HCT116 (cell line): ENCODE data around the gene AGPAT3. TPM values are rescaled to one million over a fixed set of nuclear protein-coding genes. Genes with fewer than 3 reads are reported as not detected.

Source experiments
- ATAC-seq: fragments of 200-7000 bp; cut with Tn5 transposase; 2 replicates; pipeline ENCODE4 v1.9.1; 2020; ENCODE audit warnings: mild to moderate bottlenecking, moderate library complexity
- BruUV-seq: library from RNA; stranded (reverse); fragments of 400-500 nt; replicated peaks from 2 replicates; lab custom pipeline; 2021; lab: Mats Ljungman, UMichigan
- CTCF ChIA-PET: fragments of 300-600 bp; sonication (Branson Sonifier 250); formaldehyde crosslinking; loops from one replicate; lab custom pipeline; 2021; ENCODE audit warnings: antibody characterized with exemption; lab: Charles Lee
- POLR2A ChIA-PET: fragments of 300-600, 350-600 bp; sonication (Branson Sonifier 250); formaldehyde crosslinking; loops from one replicate; lab custom pipeline; 2021; ENCODE audit warnings: antibody characterized with exemption; lab: Charles Lee
- RAD21 ChIA-PET, 2 experiments: fragments of 300-600 bp; sonication (Branson Sonifier 250); formaldehyde crosslinking; loops; one replicate each; lab custom pipeline; 2023; ENCODE audit warnings: low total read pairs in 2 of 2; ENCODE audit not compliant: uncharacterized antibody in 2 of 2, unreplicated experiment in 2 of 2, low non-redundant PET in 1 of 2; lab: Charles Lee
- DNase-seq: peaks from one replicate; pipeline ENCODE4 v3.0.0-alpha.2; 2010; ENCODE audit warnings: low read depth, low spot score
- H2AFZ ChIP-seq: fragments of 200-600 bp; shearing (Covaris generic), sonication (generic); 2 replicates; pipeline ENCODE4 v1.6.1; 2017; ENCODE audit warnings: low read depth, mixed run types, mixed read lengths, antibody characterized with exemption, low read length; ENCODE audit not compliant: poor library complexity, severe bottlenecking
- H3K27ac ChIP-seq: 2 replicates; pipeline ENCODE4 v1.5.1; 2012; ENCODE audit warnings: low read depth, low read length
- H3K27me3 ChIP-seq: fragments of 200-600 bp; sonication (generic); 2 replicates; pipeline ENCODE4 v1.6.1; 2016; ENCODE audit warnings: mixed run types, low read length, mixed read lengths; ENCODE audit not compliant: insufficient read depth
- H3K36me3 ChIP-seq, 2 experiments: fragments of 200-500 bp in 1 of 2; fragments of 200-600 bp in 1 of 2; sonication (Bioruptor generic) in 1 of 2; sonication (generic) in 1 of 2; 2 replicates each; pipeline versions ENCODE4 v1.5.1 to v1.6.1; 2014 to 2016; ENCODE audit warnings: low read length in 2 of 2, inconsistent platforms in 1 of 2, mixed read lengths in 1 of 2, mixed run types in 1 of 2; ENCODE audit not compliant: insufficient read depth in 2 of 2, control insufficient read depth in 1 of 2
- H3K4me1 ChIP-seq, 2 experiments: fragments of 200-600 bp in 1 of 2; sonication (generic) in 1 of 2; 2 replicates each; pipeline versions ENCODE4 v1.5.1 to v1.6.1; 2012 to 2017; ENCODE audit warnings: low read length in 2 of 2, inconsistent platforms in 1 of 2, mild to moderate bottlenecking in 1 of 2, mixed read lengths in 1 of 2, mixed run types in 1 of 2, moderate library complexity in 1 of 2; ENCODE audit not compliant: insufficient read depth in 2 of 2, control insufficient read depth in 1 of 2
- H3K4me2 ChIP-seq: fragments of 200-600 bp; sonication (generic); 2 replicates; pipeline ENCODE4 v1.6.1; 2017; ENCODE audit warnings: mixed run types, low read length, mixed read lengths
- H3K4me3 ChIP-seq, 2 experiments: fragments of 200-600 bp in 1 of 2; sonication (generic) in 1 of 2; replicated peaks in 1 of 2; 2 replicates each; pipeline ENCODE4 v1.5.1; 2011 to 2016; ENCODE audit warnings: low read length in 2 of 2, control low read depth in 1 of 2, low read depth in 1 of 2, mild to moderate bottlenecking in 1 of 2, mixed read lengths in 1 of 2, mixed run types in 1 of 2
- H3K79me2 ChIP-seq: fragments of 200-600 bp; sonication (generic); 2 replicates; pipeline ENCODE4 v1.6.1; 2017; ENCODE audit warnings: mild to moderate bottlenecking, mixed run types, low read length, moderate library complexity, mixed read lengths; ENCODE audit not compliant: insufficient read depth
- H3K9ac ChIP-seq: fragments of 200-600 bp; sonication (generic); 2 replicates; pipeline ENCODE4 v1.6.1; 2016; ENCODE audit warnings: low read length, mixed read lengths
- H3K9me2 ChIP-seq: fragments of 200-600 bp; sonication (generic), shearing (Covaris generic); 2 replicates; pipeline ENCODE4 v1.6.1; 2017; ENCODE audit warnings: mixed run types, mild to moderate bottlenecking, moderate library complexity; ENCODE audit not compliant: insufficient read depth
- H3K9me3 ChIP-seq, 2 experiments: fragments of 200-500 bp in 1 of 2; fragments of 200-600 bp in 1 of 2; sonication (Bioruptor generic) in 1 of 2; sonication (generic) in 1 of 2; 2 replicates each; pipeline ENCODE4 v1.6.1; 2014 to 2017; ENCODE audit warnings: low read length in 2 of 2, mixed read lengths in 2 of 2, inconsistent platforms in 1 of 2, low read depth in 1 of 2, mild to moderate bottlenecking in 1 of 2, mixed run types in 1 of 2, moderate library complexity in 1 of 2; ENCODE audit not compliant: control insufficient read depth in 1 of 2, insufficient read depth in 1 of 2
- H4K20me1 ChIP-seq: fragments of 200-600 bp; sonication (generic), shearing (Covaris generic); 2 replicates; pipeline ENCODE4 v1.6.1; 2017; ENCODE audit warnings: mixed run types, mild to moderate bottlenecking, moderate library complexity; ENCODE audit not compliant: insufficient read depth
- ATF3 ChIP-seq: IDR thresholded peaks from 2 replicates; pipeline ENCODE4 v1.6.1; 2012
- CBX3 ChIP-seq: IDR thresholded peaks from 2 replicates; pipeline ENCODE4 v1.6.1; 2012; ENCODE audit warnings: low read depth
- CEBPB ChIP-seq: IDR thresholded peaks from 2 replicates; pipeline ENCODE4 v1.6.1; 2012; ENCODE audit warnings: low read depth
- EGR1 ChIP-seq: IDR thresholded peaks from 2 replicates; pipeline ENCODE4 v1.6.1; 2012; ENCODE audit warnings: low read depth
- ELF1 ChIP-seq: IDR thresholded peaks from 2 replicates; pipeline ENCODE4 v1.6.1; 2012; ENCODE audit warnings: low read depth, borderline replicate concordance
- EZH2 ChIP-seq: fragments of 200-600 bp; sonication (generic); IDR thresholded peaks from 2 replicates; pipeline ENCODE4 v1.6.1; 2017; ENCODE audit warnings: antibody characterized with exemption, mixed run types
- EZH2phosphoT487 ChIP-seq: fragments of 200-600 bp; IDR thresholded peaks from 2 replicates; pipeline ENCODE4 v1.6.1; 2018; ENCODE audit warnings: antibody characterized with exemption, borderline replicate concordance
- JUND ChIP-seq: IDR thresholded peaks from 2 replicates; pipeline ENCODE4 v1.6.1; 2012
- MAX ChIP-seq: IDR thresholded peaks from 2 replicates; pipeline ENCODE4 v1.6.1; 2012
- POLR2AphosphoS5 ChIP-seq: IDR thresholded peaks from 2 replicates; pipeline ENCODE4 v1.6.1; 2011; ENCODE audit warnings: mild to moderate bottlenecking, low read depth, low read length, moderate library complexity
- RAD21 ChIP-seq: IDR thresholded peaks from 2 replicates; pipeline ENCODE4 v1.6.1; 2012; ENCODE audit warnings: low read depth, mild to moderate bottlenecking
- SIN3A ChIP-seq: IDR thresholded peaks from 2 replicates; pipeline ENCODE4 v1.6.1; 2012; ENCODE audit warnings: low read depth
- SP1 ChIP-seq: IDR thresholded peaks from 2 replicates; pipeline ENCODE4 v1.6.1; 2012; ENCODE audit warnings: low read depth
- SRF ChIP-seq: IDR thresholded peaks from 2 replicates; pipeline ENCODE4 v1.6.1; 2012; ENCODE audit warnings: low read depth
- TCF7L2 ChIP-seq: IDR thresholded peaks from 2 replicates; pipeline ENCODE4 v1.7.0; 2011; ENCODE audit warnings: borderline replicate concordance, inconsistent platforms; ENCODE audit not compliant: insufficient read depth, insufficient read length; ENCODE audit errors: extremely low read depth
- YY1 ChIP-seq: IDR thresholded peaks from 2 replicates; pipeline ENCODE4 v1.6.1; 2011; ENCODE audit warnings: low read length, low read depth, moderate library complexity, mild to moderate bottlenecking; ENCODE audit not compliant: insufficient replicate concordance; ENCODE audit errors: extremely low read depth
- ZFX ChIP-seq: fragments of 450-650 bp; IDR thresholded peaks from 2 replicates; pipeline ENCODE4 v1.6.1; 2017
- ZNF274 ChIP-seq: fragments of 200-500 bp; sonication (Bioruptor generic); IDR thresholded peaks from 2 replicates; pipeline ENCODE4 v1.6.1; 2014; ENCODE audit warnings: mild to moderate bottlenecking, low read depth, low read length, inconsistent platforms
- intact Hi-C: fragments of 100-400 bp; cut with micrococcal nuclease; formaldehyde crosslinking; loops from 2 replicates; pipeline ENCODE4 v1.10.0; 2022
- total RNA-seq: library from RNA; stranded (reverse); gene quantifications from one replicate; pipeline ENCODE4 v1.2.1, GENCODE V29; 2021; ENCODE audit not compliant: unreplicated experiment
- TF ChIP-seq, protein P1 (sequence below): IDR thresholded peaks from 2 replicates; pipeline ENCODE4 v1.6.1; 2012; ENCODE audit warnings: low read depth
- TF ChIP-seq, protein P2 (sequence below): IDR thresholded peaks from 2 replicates; pipeline ENCODE4 v1.6.1; 2011; ENCODE audit warnings: mild to moderate bottlenecking, low read length, moderate library complexity; ENCODE audit not compliant: insufficient replicate concordance; ENCODE audit errors: extremely low read depth

The AGPAT3 gene
- total RNA-seq, 1 experiment from 2014 or later: 54.1 TPM

- Histone ChIP-seq H3K4me1 (no peaks in the 10 kb centered on the region; a peak in 1 of 4 replicates), H4K20me1 (no peaks in the 10 kb centered on the region), H3K4me3 (no peak overlapping the region), H2AFZ (no peak overlapping the region), H3K4me2 (no peak overlapping the region), H3K79me2 (no peaks in the 10 kb centered on the region), H3K36me3 (no peaks in the 10 kb centered on the region; a peak in 1 of 4 replicates), H3K27me3 (no peaks in the 10 kb centered on the region), H3K9me3 (no peaks in the 10 kb centered on the region), H3K9ac (no peak overlapping the region), H3K9me2 (no peaks in the 10 kb centered on the region), H3K27ac (no peak overlapping the region)
- no TSS peak for BruUV-seq
- intact Hi-C loops: no loop called here
- POLR2A ChIA-PET: no interaction called here
- TF ChIP-seq EGR1 (no peak), SRF (no peak), ATF3 (no peak), ZFX (no peak), SP1 (no peak), TCF7L2 (no peak), JUND (no peak), EZH2phosphoT487 (no peak), SIN3A (no peak), ELF1 (no peak), CBX3 (no peak), YY1 (no peak), MAX (no peak), ZNF274 (no peak), EZH2 (no peak), POLR2AphosphoS5 (no peak), RAD21 (no peak), CEBPB (no peak)
- TF ChIP-seq, protein P1, sequence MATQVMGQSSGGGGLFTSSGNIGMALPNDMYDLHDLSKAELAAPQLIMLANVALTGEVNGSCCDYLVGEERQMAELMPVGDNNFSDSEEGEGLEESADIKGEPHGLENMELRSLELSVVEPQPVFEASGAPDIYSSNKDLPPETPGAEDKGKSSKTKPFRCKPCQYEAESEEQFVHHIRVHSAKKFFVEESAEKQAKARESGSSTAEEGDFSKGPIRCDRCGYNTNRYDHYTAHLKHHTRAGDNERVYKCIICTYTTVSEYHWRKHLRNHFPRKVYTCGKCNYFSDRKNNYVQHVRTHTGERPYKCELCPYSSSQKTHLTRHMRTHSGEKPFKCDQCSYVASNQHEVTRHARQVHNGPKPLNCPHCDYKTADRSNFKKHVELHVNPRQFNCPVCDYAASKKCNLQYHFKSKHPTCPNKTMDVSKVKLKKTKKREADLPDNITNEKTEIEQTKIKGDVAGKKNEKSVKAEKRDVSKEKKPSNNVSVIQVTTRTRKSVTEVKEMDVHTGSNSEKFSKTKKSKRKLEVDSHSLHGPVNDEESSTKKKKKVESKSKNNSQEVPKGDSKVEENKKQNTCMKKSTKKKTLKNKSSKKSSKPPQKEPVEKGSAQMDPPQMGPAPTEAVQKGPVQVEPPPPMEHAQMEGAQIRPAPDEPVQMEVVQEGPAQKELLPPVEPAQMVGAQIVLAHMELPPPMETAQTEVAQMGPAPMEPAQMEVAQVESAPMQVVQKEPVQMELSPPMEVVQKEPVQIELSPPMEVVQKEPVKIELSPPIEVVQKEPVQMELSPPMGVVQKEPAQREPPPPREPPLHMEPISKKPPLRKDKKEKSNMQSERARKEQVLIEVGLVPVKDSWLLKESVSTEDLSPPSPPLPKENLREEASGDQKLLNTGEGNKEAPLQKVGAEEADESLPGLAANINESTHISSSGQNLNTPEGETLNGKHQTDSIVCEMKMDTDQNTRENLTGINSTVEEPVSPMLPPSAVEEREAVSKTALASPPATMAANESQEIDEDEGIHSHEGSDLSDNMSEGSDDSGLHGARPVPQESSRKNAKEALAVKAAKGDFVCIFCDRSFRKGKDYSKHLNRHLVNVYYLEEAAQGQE: no peak
- TF ChIP-seq, protein P2, sequence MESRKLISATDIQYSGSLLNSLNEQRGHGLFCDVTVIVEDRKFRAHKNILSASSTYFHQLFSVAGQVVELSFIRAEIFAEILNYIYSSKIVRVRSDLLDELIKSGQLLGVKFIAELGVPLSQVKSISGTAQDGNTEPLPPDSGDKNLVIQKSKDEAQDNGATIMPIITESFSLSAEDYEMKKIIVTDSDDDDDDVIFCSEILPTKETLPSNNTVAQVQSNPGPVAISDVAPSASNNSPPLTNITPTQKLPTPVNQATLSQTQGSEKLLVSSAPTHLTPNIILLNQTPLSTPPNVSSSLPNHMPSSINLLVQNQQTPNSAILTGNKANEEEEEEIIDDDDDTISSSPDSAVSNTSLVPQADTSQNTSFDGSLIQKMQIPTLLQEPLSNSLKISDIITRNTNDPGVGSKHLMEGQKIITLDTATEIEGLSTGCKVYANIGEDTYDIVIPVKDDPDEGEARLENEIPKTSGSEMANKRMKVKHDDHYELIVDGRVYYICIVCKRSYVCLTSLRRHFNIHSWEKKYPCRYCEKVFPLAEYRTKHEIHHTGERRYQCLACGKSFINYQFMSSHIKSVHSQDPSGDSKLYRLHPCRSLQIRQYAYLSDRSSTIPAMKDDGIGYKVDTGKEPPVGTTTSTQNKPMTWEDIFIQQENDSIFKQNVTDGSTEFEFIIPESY: no peak
- ATAC-seq: no peak
- no peak for DNase-seq
- CTCF ChIA-PET: no interaction called here
- RAD21 ChIA-PET: no interaction called here
These were observed 114.6 kb downstream of the AGPAT3 start for GRCh38 chr21:43979654-43980053.
